GM18951 (cell line): ENCODE results near the gene NEU2.

Experiments
- POLR2A ChIP-seq: IDR thresholded peaks from 4 replicates; pipeline ENCODE4 v1.6.1; 2011; ENCODE audit warnings: mild to moderate bottlenecking; ENCODE audit not compliant: insufficient read length, insufficient read depth; ENCODE audit errors: extremely low read depth
- in situ Hi-C: fragments of 300-500 bp; cut with MboI; formaldehyde crosslinking; loops from one replicate; pipeline ENCODE4 v1.12.0; 2022; ENCODE audit warnings: low sequenced_read_pairs, mixed read lengths, inconsistent platforms; ENCODE audit not compliant: unreplicated experiment

NEU2 gene

DNA sequence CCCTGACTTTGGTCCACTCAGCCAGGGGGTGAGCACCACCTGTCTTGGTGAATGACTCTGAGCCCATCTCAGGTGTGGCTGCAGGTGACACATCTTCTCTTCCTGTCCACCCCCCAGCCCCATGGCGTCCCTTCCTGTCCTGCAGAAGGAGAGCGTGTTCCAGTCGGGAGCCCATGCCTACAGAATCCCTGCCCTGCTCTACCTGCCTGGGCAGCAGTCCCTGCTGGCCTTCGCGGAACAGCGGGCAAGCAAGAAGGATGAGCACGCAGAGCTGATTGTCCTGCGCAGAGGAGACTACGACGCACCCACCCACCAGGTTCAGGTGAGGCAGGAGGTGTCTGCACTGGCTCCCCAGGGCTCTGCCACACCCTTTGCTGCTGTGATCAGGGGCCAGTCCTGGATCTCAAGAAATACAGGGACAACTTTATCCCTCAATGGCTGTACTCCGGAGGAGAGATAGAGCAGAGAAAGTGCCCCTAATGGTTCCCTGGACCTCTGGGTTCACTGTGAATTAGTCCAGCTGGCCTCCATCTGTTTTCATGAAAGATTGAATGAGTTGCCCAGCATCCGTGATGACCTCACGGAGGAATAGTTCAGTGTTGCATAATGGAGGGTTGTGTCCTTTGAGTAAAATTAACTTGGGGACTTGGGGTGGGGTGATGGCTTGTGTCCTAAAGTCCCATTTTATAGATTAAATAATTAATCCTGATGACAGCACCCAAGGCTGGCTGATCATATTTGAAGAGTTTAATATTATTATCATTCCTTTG, at the start of gene NEU2:
Gene NEU2 (plus strand): TSS at position 122 of the 770 bp plus-strand sequence. CDS start 0 bp downstream, at position 122.
- in situ Hi-C loops: loop anchor here (25.0 kb wide), 1 partner anchor 420 kb away; no protein-coding TSS in a partner anchor
- no peak for TF ChIP-seq POLR2A

DNA sequence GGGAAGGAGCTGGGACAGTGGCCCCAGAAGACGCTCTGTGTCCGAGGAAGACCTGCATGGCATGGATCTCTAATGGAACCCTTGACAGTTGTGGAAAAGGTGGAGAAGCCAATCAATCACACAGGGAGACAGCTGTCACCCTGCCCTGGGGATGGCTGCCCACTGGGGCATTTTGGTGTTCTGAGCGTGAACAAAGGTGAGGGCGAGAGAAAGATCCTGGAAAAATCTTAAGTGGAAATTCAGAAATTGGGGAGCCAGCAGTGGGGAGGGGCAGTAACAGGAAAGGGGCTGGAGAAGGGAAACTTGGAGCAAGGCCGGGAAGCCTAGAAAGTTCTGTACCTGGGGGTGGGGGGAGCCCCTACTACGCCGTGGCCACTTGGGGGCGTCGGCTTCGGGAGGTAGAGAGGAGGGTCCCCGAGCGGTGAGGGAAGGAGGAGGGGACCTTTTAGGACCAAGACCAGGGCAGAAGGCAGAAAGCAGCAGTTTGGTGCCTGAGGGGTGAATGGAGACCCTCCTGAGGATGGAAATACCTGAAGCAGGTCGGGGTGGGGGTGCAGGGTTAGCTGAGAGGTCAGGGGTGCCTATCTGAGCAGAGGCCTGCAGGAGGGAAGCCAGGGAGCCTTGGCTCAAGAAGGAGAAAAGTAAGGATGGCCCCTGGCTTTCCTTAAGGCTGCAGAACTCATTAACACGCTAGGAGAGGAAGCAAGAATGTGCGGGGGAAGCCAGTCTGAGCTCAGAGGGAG, 49.4 kb upstream of the NEU2 start:
- in situ Hi-C loops: no loop called here
- no peak for TF ChIP-seq POLR2A

DNA sequence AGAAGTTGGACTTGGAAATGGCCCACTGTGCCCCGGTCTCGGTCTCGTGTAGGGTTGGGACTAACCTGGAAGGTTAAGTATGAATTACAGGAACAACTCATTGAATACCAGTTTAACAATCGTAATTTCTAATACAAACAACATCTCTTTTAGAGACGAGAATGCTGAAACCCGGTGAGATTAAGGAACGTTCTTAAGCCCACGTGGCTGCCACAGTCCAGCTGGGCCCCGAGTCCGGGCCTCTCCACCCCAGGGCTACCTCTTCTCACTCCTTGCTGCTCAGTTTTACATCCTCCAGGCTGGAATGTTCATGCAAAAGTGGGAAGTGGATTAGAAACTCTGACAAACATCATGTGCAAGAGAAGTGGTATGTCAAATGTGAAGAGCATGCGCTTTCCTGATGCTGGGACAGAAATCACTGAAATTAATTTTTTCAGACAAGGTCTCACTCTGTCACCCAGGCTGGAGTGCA, 48.8 kb upstream of the NEU2 start:
- no peak for TF ChIP-seq POLR2A
- in situ Hi-C loops: no loop called here

DNA sequence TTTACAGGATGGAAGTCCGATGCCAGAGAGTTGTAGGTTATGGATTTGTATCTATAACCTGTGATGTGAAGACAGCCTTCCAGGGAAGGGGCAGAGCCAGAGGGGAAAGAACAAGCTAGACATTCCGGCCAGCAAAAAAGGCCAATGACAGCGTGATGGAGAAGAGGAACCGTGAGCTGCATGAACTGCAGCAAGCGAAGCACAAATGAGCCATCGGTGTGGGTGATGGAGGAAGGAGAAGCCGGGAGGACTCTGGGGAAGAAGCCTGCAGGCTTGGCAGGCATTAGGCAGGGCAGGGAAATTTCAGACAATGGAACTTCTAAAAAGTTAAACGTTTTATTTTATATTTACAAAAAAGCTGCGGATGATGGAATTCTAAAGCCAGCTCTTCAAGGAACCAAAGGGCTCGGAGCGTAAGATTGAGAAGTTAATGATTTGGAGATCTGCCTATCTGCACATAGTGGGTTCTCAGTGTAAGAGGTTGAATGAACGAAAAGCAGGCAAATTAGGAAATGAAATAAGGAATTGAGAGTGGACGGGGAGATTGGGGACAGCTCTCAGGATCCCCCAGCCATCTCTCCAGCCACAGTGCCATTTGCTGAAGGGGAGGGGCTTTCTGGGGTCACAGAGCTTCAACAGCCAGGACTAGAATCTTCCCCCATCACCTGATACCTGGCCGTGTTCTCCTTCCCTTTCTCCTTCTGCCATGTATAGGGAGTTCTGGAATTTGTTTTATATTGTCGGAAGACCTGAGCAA, 47.8 kb upstream of the NEU2 start:
- TF ChIP-seq POLR2A: no peak
- in situ Hi-C loops: no loop called here

DNA sequence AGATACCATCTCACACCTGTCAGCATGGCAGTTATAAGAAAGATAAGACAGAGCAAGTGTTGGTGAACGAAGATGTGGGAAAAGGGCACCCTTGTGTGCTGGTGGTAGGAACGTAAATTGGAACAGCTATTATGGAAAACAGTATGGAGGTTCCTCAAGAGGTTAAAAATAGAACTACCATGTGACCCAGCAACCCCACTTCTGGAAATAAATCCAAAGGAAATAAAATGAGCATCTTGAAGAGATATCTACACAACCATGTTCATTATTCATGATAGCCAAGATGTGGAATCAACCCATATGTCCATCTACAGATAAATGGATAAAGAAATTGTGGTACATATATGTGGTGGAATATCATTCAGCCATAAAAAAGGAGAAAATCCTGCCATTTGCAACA, 46.3 kb upstream of the NEU2 start:
- in situ Hi-C loops: no loop called here
- TF ChIP-seq POLR2A: no peak

DNA sequence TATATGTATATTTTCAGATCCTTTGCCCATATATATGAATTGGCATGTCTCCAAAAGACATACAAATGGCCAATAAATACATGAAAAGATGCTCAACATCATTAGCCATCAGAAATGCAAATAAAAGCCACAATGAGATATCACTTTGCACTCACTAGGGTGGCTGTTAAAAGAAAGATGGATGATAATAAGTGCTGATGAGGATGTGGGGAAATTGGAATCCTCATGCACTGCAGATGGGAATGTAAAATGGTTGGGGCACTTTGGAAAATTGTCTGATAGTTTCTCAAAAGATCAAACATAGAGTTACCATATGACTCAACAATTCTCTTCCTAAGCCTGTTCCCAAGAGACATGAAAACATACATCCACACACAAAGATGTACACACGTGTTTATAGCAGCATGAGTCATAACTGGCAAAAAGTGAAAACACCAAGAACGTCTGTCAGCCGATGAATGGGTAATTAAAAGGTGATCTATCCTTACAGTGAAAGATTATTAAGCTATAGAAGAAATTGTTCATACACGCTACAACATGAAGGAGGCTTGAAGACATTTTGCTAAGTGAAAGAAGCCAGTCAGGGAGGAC, 39.1 kb upstream of the NEU2 start:
- in situ Hi-C loops: no loop called here
- no peak for TF ChIP-seq POLR2A

DNA sequence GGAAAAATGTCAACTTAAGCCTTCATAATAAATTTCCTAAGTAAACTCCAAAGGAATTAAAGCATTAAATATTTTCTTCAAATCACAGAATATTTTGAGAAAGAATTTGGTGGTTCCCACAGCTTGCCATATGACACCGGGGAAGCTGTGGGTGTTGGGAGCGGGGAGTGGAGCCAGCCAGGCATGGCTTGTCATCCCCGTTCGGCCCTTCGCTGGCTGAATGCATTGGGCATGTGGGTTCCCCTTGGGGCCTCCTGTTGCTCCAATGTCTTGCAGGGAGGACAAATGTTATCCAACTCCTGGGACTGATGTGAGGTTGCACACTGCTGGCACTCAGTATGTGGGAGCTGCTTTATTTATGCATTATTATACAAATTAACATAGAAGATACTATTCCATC, 38.0 kb upstream of the NEU2 start:
- in situ Hi-C loops: no loop called here
- TF ChIP-seq POLR2A: no peak

DNA sequence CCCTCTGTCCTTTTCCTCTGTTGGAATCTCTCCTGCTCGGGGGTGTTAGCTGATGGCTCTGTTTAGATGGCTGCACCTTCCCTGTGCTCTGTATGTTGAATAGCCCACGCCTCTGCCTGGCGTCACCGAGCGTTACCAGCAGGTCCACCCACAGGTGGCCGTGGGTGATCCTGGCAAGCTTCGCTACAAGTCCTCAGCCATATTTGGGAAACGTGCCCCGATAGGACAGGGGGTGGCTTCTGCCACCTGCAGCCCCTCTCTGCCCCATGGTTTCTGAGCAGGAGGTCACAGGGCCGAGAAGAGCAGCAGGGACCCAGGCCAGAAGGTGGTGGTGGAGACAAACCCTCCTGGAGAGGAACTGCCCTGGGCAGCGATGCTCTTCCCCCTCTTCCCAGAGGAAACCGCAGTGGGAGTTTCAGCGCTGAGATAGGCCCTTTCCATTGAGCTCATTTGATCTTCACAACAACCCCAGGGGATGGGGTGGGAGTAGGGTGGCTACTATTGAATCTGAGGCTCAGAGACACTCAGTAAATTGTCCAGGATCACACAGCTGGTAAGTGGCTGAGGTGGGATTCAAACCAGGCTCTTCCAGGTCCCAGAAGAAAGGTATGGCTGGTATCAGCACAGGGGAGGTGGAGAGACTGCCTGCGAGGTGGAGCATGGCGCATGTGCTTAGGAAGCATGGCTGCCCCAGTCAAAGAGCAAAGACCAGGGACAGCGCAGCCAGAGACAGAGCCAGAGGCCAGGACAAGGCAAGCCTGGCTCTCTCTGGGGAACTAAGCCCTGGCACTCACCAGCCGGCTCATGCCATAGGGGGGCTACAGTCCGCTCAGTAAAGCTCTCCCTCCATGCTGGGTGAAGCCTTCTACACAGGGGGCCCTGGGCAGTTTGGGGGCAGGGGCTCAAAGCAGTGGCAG, 34.5 kb upstream of the NEU2 start:
- TF ChIP-seq POLR2A: no peak
- in situ Hi-C loops: no loop called here

DNA sequence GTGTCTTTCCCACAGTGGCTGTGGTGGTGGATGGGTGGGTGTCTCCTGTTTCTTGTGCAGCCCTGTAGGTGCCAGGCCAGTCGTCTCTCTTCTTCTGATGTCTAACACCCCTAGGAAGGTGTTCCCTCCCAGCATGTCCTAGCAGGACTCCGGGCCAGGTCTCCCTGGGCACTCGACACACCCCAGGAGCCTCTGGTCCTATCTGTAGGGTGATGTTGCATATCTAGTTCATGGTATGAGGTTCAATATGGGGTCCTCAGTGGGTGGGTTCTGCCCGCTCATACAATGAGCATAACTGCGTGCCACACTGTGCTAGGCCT, 33.8 kb upstream of the NEU2 start:
- TF ChIP-seq POLR2A: no peak
- in situ Hi-C loops: no loop called here

DNA sequence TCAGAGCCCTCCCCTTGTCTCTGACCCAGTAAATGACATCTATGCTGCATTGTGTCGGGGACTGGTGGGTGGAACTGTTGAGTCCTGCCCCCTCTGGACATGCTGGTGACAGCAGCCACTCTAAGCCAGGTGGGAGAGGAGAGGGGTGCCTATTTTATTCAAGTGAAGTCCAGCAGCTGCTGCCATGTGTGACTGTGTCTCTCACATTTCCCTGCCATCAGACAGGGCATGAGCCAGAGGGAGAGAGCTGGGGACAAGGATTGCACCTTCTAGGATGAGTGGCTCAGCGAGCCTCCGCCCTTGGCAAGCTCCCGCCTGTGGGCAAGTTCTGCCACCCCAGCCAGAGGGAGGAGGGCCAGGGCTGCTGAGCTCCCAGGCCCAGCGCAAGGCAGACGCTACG, 33.1 kb upstream of the NEU2 start:
- no peak for TF ChIP-seq POLR2A
- in situ Hi-C loops: no loop called here

DNA sequence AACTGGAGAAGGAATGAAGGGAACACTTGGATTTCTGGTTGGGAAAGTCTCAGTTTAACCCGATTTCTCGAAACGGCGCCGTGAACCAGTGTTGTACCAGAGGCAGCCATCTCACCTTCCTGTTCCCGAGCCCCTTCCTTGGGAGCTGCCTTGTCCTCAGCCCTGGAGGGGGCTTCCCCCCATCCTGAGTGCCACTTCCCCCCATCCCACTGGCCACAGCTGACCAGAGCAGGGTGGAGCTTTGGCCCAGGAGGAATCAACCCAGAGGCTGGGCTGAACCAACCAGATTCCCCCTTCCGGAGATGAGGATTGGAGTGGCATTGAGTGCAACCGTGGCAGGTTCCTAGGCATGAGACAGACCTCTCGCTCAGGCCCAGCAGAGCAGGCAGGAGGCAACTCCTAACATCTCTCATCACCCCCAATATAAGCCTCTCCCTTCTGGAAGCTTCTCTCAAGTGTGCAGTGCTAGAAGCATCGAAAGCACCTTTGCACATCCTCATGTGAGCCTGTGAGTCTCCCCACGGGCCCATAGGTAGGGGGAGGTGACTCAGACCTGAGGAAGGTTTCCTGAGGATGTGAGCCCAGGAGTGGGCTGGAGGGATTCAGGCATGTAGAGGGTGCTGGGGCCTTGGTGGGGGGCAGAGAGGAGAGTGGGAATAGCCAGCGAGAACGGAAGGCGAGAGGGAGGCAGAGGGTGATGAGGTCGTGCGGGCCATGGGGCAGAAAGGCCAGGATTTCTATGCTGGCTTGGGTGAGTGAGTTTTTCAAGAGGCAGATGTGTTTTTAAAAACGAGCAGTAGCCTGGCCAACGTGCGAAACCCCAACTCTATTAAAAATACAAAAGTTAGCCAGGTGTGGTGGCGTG, 31.4 kb upstream of the NEU2 start:
- in situ Hi-C loops: no loop called here

More for the DNA sequence above, 31.4 kb upstream of the NEU2 start:
- TF ChIP-seq POLR2A: no peak
